Astrocyte of the cerebellum (primary cell): ENCODE measurements around the gene CCDC184.

Experiments used
- DNase-seq: peaks from one replicate; pipeline ENCODE4 v3.0.0-alpha.2; 2011; ENCODE audit warnings: low read depth
- H3K4me3 ChIP-seq: 2 replicates; pipeline ENCODE4 v1.5.1; 2011; ENCODE audit warnings: mild to moderate bottlenecking, low read depth, low read length, moderate library complexity
- in situ Hi-C: cut with HindIII; loops from 2 replicates; pipeline ENCODE4 v1.10.0; 2017; ENCODE audit warnings: low sequenced_read_pairs
- TF ChIP-seq, protein P1 (sequence below): IDR thresholded peaks from 2 replicates; pipeline ENCODE4 v1.5.1; 2012; ENCODE audit warnings: low read length, low read depth, moderate library complexity, mild to moderate bottlenecking; ENCODE audit errors: missing control alignments

The CCDC184 gene

GRCh38 chr12:48179466-48179865 is 4.0 kb upstream of the CCDC184 start:
- in situ Hi-C loops = loop anchor here (5.0 kb wide), 1 partner anchor 97 kb away; no protein-coding TSS in a partner anchor
- H3K4me3 ChIP-seq = no peak overlapping the region
- TF ChIP-seq, protein P1, sequence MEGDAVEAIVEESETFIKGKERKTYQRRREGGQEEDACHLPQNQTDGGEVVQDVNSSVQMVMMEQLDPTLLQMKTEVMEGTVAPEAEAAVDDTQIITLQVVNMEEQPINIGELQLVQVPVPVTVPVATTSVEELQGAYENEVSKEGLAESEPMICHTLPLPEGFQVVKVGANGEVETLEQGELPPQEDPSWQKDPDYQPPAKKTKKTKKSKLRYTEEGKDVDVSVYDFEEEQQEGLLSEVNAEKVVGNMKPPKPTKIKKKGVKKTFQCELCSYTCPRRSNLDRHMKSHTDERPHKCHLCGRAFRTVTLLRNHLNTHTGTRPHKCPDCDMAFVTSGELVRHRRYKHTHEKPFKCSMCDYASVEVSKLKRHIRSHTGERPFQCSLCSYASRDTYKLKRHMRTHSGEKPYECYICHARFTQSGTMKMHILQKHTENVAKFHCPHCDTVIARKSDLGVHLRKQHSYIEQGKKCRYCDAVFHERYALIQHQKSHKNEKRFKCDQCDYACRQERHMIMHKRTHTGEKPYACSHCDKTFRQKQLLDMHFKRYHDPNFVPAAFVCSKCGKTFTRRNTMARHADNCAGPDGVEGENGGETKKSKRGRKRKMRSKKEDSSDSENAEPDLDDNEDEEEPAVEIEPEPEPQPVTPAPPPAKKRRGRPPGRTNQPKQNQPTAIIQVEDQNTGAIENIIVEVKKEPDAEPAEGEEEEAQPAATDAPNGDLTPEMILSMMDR = no peak
- no peak for DNase-seq

DNA sequence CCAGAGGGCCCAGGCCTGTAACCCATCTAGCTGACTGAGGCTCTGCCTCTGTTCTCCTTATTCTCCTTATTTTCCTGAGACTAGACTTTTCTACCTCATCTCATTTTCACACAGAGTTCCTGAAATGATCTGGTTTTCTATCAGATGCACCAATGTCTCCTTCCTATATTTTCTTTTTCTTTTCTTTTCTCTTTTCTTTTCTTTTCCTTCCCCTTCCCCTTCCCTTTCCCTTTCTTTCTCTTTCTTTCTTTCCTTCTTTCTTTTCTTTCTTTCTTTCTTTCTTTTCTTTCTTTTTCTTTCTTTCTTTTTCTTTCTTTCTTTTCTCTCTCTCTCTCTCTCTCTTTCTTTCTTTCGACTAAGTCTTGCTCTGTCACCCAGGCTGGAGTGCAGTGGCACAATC is 3.0 kb upstream of the CCDC184 start:
- TF ChIP-seq, protein P1 = no peak
- in situ Hi-C loops = no loop called here
- no peak for DNase-seq
- H3K4me3 ChIP-seq = no peak overlapping the region

DNA sequence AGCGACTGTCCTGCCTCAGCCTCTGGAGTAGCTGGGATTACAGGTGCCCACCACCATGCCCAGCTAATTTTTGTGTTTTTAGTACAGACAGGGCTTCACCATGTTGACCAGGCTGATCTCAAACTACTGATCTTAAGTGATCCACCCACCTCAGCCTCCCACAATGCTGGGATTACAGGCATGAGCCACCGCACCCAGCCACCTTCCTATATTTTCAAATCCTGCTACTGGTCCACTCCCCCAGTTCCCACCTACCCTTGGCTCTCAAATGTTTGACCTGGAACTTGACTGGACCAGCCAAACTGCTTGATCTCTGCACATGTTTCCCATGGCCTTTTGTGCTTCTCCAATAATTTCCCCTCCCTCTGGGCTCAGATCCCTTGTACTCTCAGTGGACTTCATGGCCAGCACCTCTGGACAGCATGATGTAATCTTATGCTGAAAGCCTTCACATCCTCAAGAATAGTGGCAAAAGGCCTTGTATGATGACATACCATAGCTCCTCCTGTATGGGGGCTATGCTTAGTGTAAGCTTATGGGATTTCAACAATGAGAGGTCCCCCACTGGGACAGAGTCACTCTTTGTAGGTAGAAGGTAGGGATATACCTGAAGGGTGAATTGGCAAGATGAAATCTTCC is 2.5 kb upstream of the CCDC184 start:
- in situ Hi-C loops = no loop called here
- no peak overlapping the region for H3K4me3 ChIP-seq
- no peak for DNase-seq
- TF ChIP-seq, protein P1 = no peak

DNA sequence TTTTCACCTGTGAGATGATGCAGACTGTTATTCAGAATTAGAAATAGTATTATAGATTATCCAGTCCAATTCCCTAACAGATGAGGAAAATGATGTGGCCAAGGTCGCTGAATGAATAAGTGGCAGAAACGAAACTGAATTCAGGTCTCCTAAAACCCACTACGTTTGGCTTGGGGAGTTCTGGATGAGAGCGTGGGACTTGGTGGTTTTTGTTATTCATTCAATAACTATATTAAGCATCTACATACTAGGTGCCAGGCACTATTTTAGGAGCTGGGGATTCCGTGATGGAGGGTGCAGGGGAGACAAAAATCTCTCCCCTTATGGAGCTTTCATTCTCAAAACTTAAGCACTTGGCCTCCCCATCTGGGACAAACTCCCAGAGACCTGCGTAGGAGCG is 813 bp upstream of the CCDC184 start:
- in situ Hi-C loops = no loop called here
- DNase-seq = no peak
- TF ChIP-seq, protein P1 = no peak
- peak overlapping the region; percentile 69 for H3K4me3 ChIP-seq

- TF ChIP-seq, protein P1 = no peak
- DNase-seq = no peak
- H3K4me3 ChIP-seq = peak overlapping the region; percentile 69
- in situ Hi-C loops = no loop called here
These were observed 568 bp downstream of the CCDC184 start for GRCh38 chr12:48183876-48184548.

GRCh38 chr12:48184549-48184922 is 1.1 kb downstream of the CCDC184 start:
- TF ChIP-seq, protein P1 = no peak
- no peak overlapping the region for H3K4me3 ChIP-seq
- in situ Hi-C loops = no loop called here
- DNase-seq = no peak
